C4-2B (cell line): ENCODE results near the gene MFN2.

Source experiments
- ZFX ChIP-seq: fragments of 450-650 bp; IDR thresholded peaks from 2 replicates; pipeline ENCODE4 v1.6.1; 2017
- TF ChIP-seq, protein P1 (sequence below): fragments of 450-650 bp; conservative IDR thresholded peaks from 2 replicates; pipeline ENCODE4 v1.5.1; 2017; ENCODE audit warnings: mild to moderate bottlenecking

DNA sequence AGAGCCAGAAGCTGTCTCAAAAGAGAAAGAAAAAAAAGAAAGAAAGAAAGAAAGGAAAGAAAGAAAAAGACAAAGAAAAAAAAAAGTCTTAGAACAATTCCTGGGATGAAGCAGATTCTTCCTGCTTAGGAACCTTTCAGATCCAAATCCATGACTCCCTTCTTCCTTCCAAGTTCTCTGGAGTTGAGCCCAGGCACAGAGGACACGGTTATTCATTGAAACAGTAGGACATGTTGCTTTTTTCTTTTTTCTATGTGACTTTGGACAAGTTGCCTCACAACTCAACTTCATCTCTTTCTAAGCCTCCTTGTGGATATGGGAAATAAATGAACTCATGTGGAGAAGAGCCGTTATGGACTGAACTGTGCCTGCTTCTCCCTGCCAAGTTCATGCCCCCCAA is 68.1 kb downstream of the MFN2 start:
- TF ChIP-seq, protein P1, sequence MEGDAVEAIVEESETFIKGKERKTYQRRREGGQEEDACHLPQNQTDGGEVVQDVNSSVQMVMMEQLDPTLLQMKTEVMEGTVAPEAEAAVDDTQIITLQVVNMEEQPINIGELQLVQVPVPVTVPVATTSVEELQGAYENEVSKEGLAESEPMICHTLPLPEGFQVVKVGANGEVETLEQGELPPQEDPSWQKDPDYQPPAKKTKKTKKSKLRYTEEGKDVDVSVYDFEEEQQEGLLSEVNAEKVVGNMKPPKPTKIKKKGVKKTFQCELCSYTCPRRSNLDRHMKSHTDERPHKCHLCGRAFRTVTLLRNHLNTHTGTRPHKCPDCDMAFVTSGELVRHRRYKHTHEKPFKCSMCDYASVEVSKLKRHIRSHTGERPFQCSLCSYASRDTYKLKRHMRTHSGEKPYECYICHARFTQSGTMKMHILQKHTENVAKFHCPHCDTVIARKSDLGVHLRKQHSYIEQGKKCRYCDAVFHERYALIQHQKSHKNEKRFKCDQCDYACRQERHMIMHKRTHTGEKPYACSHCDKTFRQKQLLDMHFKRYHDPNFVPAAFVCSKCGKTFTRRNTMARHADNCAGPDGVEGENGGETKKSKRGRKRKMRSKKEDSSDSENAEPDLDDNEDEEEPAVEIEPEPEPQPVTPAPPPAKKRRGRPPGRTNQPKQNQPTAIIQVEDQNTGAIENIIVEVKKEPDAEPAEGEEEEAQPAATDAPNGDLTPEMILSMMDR, result no peak
- no peak for TF ChIP-seq ZFX
